GM12878 (cell line): Measurements from ENCODE around the gene SCN3B. TPM values are rescaled to one million over a fixed set of nuclear protein-coding genes. Genes with fewer than 3 reads are reported as not detected.

Source experiments
- ATAC-seq: fragments of 200-7000 bp; cut with Tn5 transposase; 3 replicates; pipeline ENCODE4 v1.9.1; 2020; ENCODE audit warnings: mild to moderate bottlenecking, moderate library complexity
- BruUV-seq: library from RNA; stranded (reverse); fragments of 400-500 nt; replicated peaks from 2 replicates; lab custom pipeline; 2021; lab: Mats Ljungman, UMichigan
- CTCF ChIA-PET: fragments of 300-600 bp; sonication (Branson Sonifier 250); formaldehyde crosslinking; extraction: SDS; loops from one replicate; lab custom pipeline; 2021; ENCODE audit warnings: inconsistent platforms; lab: Yijun Ruan, JAX
- POLR2A ChIA-PET: fragments of 350-600 bp; formaldehyde crosslinking; extraction: SDS; loops from one replicate; lab custom pipeline; 2021; ENCODE audit warnings: inconsistent platforms; lab: Charles Lee
- RAD21 ChIA-PET: fragments of 300-600 bp; sonication (Branson Sonifier 250); formaldehyde crosslinking; loops from one replicate; lab custom pipeline; 2023; ENCODE audit warnings: antibody characterized with exemption; ENCODE audit not compliant: unreplicated experiment; lab: Charles Lee
- SMC1A ChIA-PET: fragments of 300-600 bp; sonication (Branson Sonifier 250); formaldehyde crosslinking; loops from one replicate; lab custom pipeline; 2023; ENCODE audit not compliant: unreplicated experiment, uncharacterized antibody; lab: Charles Lee
- DNase-seq: peaks from one replicate; pipeline ENCODE4 v3.0.0-alpha.2; 2011; ENCODE audit warnings: low read depth, low spot score
- FAIRE-seq: peaks from 3 replicates; lab custom pipeline; 2011; peaks lifted over from hg19 to GRCh38; lab: Jason Lieb, UNC
- H2AFZ ChIP-seq: 2 replicates; pipeline ENCODE4 v1.6.0; 2011; ENCODE audit warnings: low read depth, low read length, control low read depth; ENCODE audit not compliant: control insufficient read depth
- H3K27ac ChIP-seq: 2 replicates; pipeline ENCODE4 v1.5.1; 2011; ENCODE audit warnings: control low read depth; ENCODE audit not compliant: control insufficient read depth, insufficient read depth
- H3K27me3 ChIP-seq, 2 experiments: replicated peaks in 1 of 2; 2 replicates each; pipeline versions ENCODE4 v1.6.0 to v1.6.1; 2011; ENCODE audit warnings: low read length in 1 of 2; ENCODE audit not compliant: control insufficient read depth in 2 of 2, insufficient read depth in 2 of 2
- H3K36me3 ChIP-seq, 2 experiments: 2 replicates each; pipeline ENCODE4 v1.5.1; 2011; ENCODE audit warnings: low read length in 1 of 2; ENCODE audit not compliant: control insufficient read depth in 2 of 2, insufficient read depth in 2 of 2
- H3K4me1 ChIP-seq: 2 replicates; pipeline ENCODE4 v1.6.1; 2011; ENCODE audit warnings: mild to moderate bottlenecking, low read length, moderate library complexity, mixed read lengths; ENCODE audit not compliant: control insufficient read depth, insufficient read depth
- H3K4me2 ChIP-seq: 2 replicates; pipeline ENCODE4 v1.6.0; 2011; ENCODE audit warnings: control low read depth; ENCODE audit not compliant: control insufficient read depth, insufficient read depth
- H3K4me3 ChIP-seq: fragments of 200-600 bp; sonication (generic); 2 replicates; pipeline ENCODE4 v1.5.1; 2016
- H3K79me2 ChIP-seq: 2 replicates; pipeline ENCODE4 v1.6.0; 2011; ENCODE audit warnings: low read length; ENCODE audit not compliant: control insufficient read depth, insufficient read depth
- H3K9ac ChIP-seq: 2 replicates; pipeline ENCODE4 v1.8.0; 2011; ENCODE audit warnings: low read length, control low read depth, mixed read lengths; ENCODE audit not compliant: control insufficient read depth, insufficient read depth
- H3K9me3 ChIP-seq: replicated peaks from 3 replicates; pipeline ENCODE4 v1.5.1; 2011; ENCODE audit warnings: mild to moderate bottlenecking, low read length; ENCODE audit not compliant: control insufficient read depth, insufficient read depth
- H4K20me1 ChIP-seq: 2 replicates; pipeline ENCODE4 v1.6.0; 2011; ENCODE audit not compliant: control insufficient read depth, insufficient read depth
- IKZF1 ChIP-seq: fragments of 450-650 bp; conservative IDR thresholded peaks from 2 replicates; pipeline ENCODE4 v1.6.1; 2017; ENCODE audit warnings: antibody characterized with exemption, mild to moderate bottlenecking
- IKZF2 ChIP-seq, 2 experiments: fragments of 450-650 bp; IDR thresholded peaks; 2 replicates each; pipeline ENCODE4 v1.6.1; 2017; ENCODE audit warnings: mild to moderate bottlenecking in 2 of 2, moderate library complexity in 2 of 2
- TCF12 ChIP-seq: IDR thresholded peaks from 2 replicates; pipeline ENCODE4 v1.6.1; 2011; ENCODE audit warnings: low read depth, mild to moderate bottlenecking, low read length
- WGBS: methylation state at CpG from one replicate; pipeline ENCODE4 v1.1.6; 2016; ENCODE audit warnings: low lambda C conversion rate; ENCODE audit not compliant: insufficient replicate concordance, insufficient coverage; ENCODE audit errors: missing lambda C conversion rate; 5-methylcytosine and 5-hydroxymethylcytosine counted together
- in situ Hi-C: fragments of 300-500 bp; cut with MboI; formaldehyde crosslinking; loops from 9 replicates; pipeline ENCODE4 v1.14.3; 2018; ENCODE audit warnings: mixed read lengths
- intact Hi-C: fragments of 100-400 bp; cut with micrococcal nuclease; formaldehyde crosslinking; loops from one replicate; pipeline ENCODE4 v1.14.2; 2022; ENCODE audit not compliant: unreplicated experiment
- polyA plus RNA-seq, 11 experiments: library from polyadenylated mRNA; depleted of rRNA in 4 of 11; unstranded in 6 of 11; stranded (reverse) in 5 of 11; fragments of >200 nt; fragmentation: Nextera tagmentation in 4 of 11; fragmentation: Illumina TruSeq in 1 of 11; extraction: Ambion mirVana in 4 of 11; extraction: Trizol in 1 of 11; gene quantifications; 1 replicate in 1 of 11; 2 replicates in 10 of 11; pipeline versions ENCODE4 v1.2.1 to v1.2.3, GENCODE V29; 2011 to 2016; ENCODE audit warnings: inconsistent platforms in 2 of 11, missing spikeins in 2 of 11, low read depth in 1 of 11
- total RNA-seq, 4 experiments: library from RNA; depleted of rRNA in 3 of 4; stranded (reverse); fragments of >200 nt in 3 of 4; fragmentation: Illumina TruSeq in 1 of 4; extraction: Trizol in 1 of 4; gene quantifications; 2 replicates each; pipeline versions ENCODE4 v1.2.1 to v1.2.3, GENCODE V29; 2013 to 2021
- TF ChIP-seq, protein P1 (sequence below): fragments of 150-350 bp; IDR thresholded peaks from 2 replicates; pipeline ENCODE4 v1.6.1; 2016; ENCODE audit warnings: low read depth, low read length

The SCN3B gene
- total and polyA plus RNA-seq, 10 of the 15 experiments (the other 5 are each of a cell fraction or from before 2014, with no cell fraction given) = 0.01 to 0.12 (median 0.09) TPM; not detected in 7

DNA sequence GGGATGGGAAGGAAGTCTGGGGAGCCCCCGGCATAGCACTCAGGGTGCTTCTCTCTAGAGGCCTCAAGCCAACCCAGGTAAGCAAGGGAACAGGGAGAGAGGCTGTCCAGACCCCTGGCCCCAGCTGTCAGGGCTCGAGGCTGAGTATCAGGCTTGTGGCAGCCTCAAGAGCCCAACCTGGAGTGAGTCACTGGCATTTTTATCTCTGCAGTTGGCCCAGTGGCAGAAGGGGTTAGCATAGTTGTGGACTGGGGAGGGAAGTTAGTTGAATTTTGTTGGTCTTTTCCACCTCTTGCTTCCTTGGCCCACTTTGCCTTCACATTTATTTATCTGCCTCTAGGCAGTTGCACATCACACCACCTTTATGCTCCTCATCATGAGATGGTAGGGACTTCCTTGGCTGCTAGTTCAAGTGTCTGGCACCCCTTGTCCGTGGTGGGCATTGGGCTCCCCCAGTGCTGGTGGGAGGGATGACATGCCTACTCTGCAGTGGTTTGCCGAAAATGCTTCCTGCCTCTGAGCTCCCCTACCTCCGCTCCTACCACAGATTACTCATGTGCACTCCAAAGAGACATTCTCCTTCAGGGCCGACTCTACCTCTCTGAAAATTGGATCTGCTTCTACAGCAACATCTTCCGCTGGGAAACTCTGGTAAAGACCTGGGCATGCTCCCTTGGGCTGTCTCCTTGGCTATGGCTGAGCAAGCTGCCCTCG, 60.1 kb downstream of the SCN3B start:
- H3K9ac ChIP-seq = no peak overlapping the region
- no peaks in the 10 kb centered on the region for H3K27me3 ChIP-seq
- no peak for ATAC-seq
- H3K4me1 ChIP-seq = no peaks in the 10 kb centered on the region
- no peak overlapping the region for H3K4me2 ChIP-seq
- ChIA-PET CTCF (no interaction called here), RAD21 (no interaction called here), POLR2A (no interaction called here), SMC1A (no interaction called here)
- no TSS peak for BruUV-seq
- H2AFZ ChIP-seq = no peak overlapping the region
- H3K79me2 ChIP-seq = no peaks in the 10 kb centered on the region
- H3K4me3 ChIP-seq = no peak overlapping the region
- FAIRE-seq = no peak
- WGBS = 31% methylated on average over 8 of the region's 8 CpGs
- TF ChIP-seq, protein P1, sequence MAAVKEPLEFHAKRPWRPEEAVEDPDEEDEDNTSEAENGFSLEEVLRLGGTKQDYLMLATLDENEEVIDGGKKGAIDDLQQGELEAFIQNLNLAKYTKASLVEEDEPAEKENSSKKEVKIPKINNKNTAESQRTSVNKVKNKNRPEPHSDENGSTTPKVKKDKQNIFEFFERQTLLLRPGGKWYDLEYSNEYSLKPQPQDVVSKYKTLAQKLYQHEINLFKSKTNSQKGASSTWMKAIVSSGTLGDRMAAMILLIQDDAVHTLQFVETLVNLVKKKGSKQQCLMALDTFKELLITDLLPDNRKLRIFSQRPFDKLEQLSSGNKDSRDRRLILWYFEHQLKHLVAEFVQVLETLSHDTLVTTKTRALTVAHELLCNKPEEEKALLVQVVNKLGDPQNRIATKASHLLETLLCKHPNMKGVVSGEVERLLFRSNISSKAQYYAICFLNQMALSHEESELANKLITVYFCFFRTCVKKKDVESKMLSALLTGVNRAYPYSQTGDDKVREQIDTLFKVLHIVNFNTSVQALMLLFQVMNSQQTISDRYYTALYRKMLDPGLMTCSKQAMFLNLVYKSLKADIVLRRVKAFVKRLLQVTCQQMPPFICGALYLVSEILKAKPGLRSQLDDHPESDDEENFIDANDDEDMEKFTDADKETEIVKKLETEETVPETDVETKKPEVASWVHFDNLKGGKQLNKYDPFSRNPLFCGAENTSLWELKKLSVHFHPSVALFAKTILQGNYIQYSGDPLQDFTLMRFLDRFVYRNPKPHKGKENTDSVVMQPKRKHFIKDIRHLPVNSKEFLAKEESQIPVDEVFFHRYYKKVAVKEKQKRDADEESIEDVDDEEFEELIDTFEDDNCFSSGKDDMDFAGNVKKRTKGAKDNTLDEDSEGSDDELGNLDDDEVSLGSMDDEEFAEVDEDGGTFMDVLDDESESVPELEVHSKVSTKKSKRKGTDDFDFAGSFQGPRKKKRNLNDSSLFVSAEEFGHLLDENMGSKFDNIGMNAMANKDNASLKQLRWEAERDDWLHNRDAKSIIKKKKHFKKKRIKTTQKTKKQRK = no peak
- TF ChIP-seq IKZF2 (IDR thresholded peaks at IDR 0.05) = no peak
- no peak for TF ChIP-seq IKZF1
- no peak for TF ChIP-seq TCF12
- in situ Hi-C loops (no loop called here), intact Hi-C loops (no loop called here)
- no peaks in the 10 kb centered on the region for H4K20me1 ChIP-seq
- no peaks in the 10 kb centered on the region for H3K9me3 ChIP-seq
- H3K36me3 ChIP-seq = peaks cover 0 to 6% of the 10 kb centered on the region in 2 experiments; a peak in 2 of 4 replicates
- no peak for DNase-seq
- no peak overlapping the region for H3K27ac ChIP-seq
